ENCODE measurements around the gene PKMYT1. TPM values are rescaled to one million over a fixed set of nuclear protein-coding genes. Genes with fewer than 3 reads are reported as not detected.

PKMYT1 gene
- total RNA-seq, 5 donors from 2014 or later (not counting 1 experiment from before 2014, with no cell fraction given) = 1.3 to 3.1 (median 1.7) TPM

- no peak for DNase-seq
- peaks cover 0 to 1% of the 10 kb centered on the region in 2 donors for H3K27me3 Mint-ChIP-seq
- no peak overlapping the region for H3K27ac ChIP-seq (ENCODE audit: low read length)
- no peak overlapping the region for H3K27ac Mint-ChIP-seq
- H3K4me1 ChIP-seq (ENCODE audit: control insufficient read depth in 1 of 2, extremely low read depth in 1 of 2, insufficient read depth in 2 of 2, low read length in 2 of 2) = peaks cover under 1 to 15% of the 10 kb centered on the region in 2 experiments
- no peaks in the 10 kb centered on the region for H3K9me3 ChIP-seq
- peaks cover 0 to 57% of the 10 kb centered on the region in 2 experiments for H3K27me3 ChIP-seq (replicated peaks in 1 of 2; ENCODE audit: control insufficient read depth in 2 of 2, extremely low read depth in 1 of 2, insufficient read depth in 2 of 2, low read length in 1 of 2)
- no peak overlapping the region for H3K4me3 ChIP-seq (ENCODE audit: control insufficient read depth in 1 of 2, extremely low read depth in 1 of 2, low read length in 1 of 2)
- ChIA-PET POLR2A (no interaction called here), CTCF (no interaction called here)
- no peaks in the 10 kb centered on the region for H3K36me3 ChIP-seq (ENCODE audit: control insufficient read depth in 2 of 2, extremely low read depth in 1 of 2, insufficient read depth in 1 of 2, low read length in 1 of 2)
- H3K9me3 Mint-ChIP-seq = no peaks in the 10 kb centered on the region
- H3K36me3 Mint-ChIP-seq = no peaks in the 10 kb centered on the region
- H3K4me1 Mint-ChIP-seq = peaks cover 10 to 12% (median 12%) of the 10 kb centered on the region in 3 donors
- no peak overlapping the region for H3K4me3 Mint-ChIP-seq
- WGBS (ENCODE audit: insufficient coverage) = 86% methylated on average over 15 of the region's 15 CpGs
- no peak for ATAC-seq (replicated peaks in 1 of 4)
These were observed 5.7 kb upstream of the PKMYT1 start for GRCh38 chr16:2985893-2986355.

DNA sequence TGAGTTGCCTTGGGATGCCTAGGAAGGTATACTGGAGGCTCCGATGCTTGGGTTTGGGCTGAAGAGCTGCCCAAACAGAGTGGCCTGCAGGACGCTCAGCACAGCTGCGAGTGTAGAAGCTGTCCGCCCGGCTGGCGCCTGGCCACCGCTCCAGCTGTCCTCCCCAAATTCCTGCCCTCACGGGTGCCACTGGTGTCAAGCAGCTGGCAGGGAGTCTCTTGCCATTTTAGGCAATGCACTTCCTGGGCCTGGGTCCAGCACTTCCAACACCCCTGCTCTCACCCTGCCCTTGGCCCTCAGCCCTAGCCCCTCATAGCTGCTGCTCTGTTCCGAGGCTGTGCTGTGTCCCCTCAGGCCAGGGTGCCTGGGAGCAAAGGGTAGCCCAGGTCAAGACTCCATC lies 5.2 kb upstream of the PKMYT1 start:
- peaks cover 2 to 19% of the 10 kb centered on the region in 2 experiments for H3K4me1 ChIP-seq (ENCODE audit: control insufficient read depth in 1 of 2, extremely low read depth in 1 of 2, insufficient read depth in 2 of 2, low read length in 2 of 2)
- H3K4me3 ChIP-seq (ENCODE audit: control insufficient read depth in 1 of 2, extremely low read depth in 1 of 2, low read length in 1 of 2) = no peak overlapping the region
- no peaks in the 10 kb centered on the region for H3K9me3 ChIP-seq
- 90% methylated on average over 9 of the region's 9 CpGs for WGBS (ENCODE audit: insufficient coverage)
- peaks cover 0 to 53% of the 10 kb centered on the region in 2 experiments for H3K27me3 ChIP-seq (replicated peaks in 1 of 2; ENCODE audit: control insufficient read depth in 2 of 2, extremely low read depth in 1 of 2, insufficient read depth in 2 of 2, low read length in 1 of 2)
- no peaks in the 10 kb centered on the region for H3K9me3 Mint-ChIP-seq
- H3K27me3 Mint-ChIP-seq = peaks cover 0 to 1% of the 10 kb centered on the region in 2 donors
- no peaks in the 10 kb centered on the region for H3K36me3 Mint-ChIP-seq
- no peak overlapping the region for H3K4me3 Mint-ChIP-seq
- peaks cover 10 to 15% (median 15%) of the 10 kb centered on the region in 3 donors for H3K4me1 Mint-ChIP-seq
- no peak overlapping the region for H3K27ac ChIP-seq (ENCODE audit: low read length)
- ATAC-seq (replicated peaks in 1 of 4) (no peak), DNase-seq (no peak)
- ChIA-PET CTCF (no interaction called here), POLR2A (no interaction called here)
- no peaks in the 10 kb centered on the region for H3K36me3 ChIP-seq (ENCODE audit: control insufficient read depth in 2 of 2, extremely low read depth in 1 of 2, insufficient read depth in 1 of 2, low read length in 1 of 2)
- H3K27ac Mint-ChIP-seq = no peak overlapping the region

DNA sequence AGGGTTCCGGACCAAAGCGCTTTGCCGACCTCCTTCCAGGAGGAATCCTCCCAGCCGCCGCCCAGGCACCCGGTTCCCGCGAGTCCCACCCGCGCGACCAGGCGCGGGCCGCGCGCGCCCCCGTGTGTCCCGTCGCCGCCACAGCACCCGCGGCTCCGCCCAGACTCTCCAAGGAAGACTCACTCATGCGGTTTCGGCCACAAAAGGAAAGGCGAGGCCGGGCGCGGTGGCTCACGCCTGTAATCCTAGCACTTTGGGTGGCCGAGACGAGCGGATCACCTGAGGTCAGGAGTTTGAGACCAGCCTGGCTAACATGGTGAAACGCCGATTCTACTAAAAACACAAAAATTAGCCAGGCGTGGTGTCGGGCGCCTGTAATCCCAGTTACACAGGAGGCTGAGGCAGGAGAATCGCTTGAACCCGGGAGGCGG lies 3.5 kb upstream of the PKMYT1 start:
- Histone ChIP-seq H3K27ac (ENCODE audit: low read length) (no peak overlapping the region), H3K36me3 (ENCODE audit: control insufficient read depth in 2 of 2, extremely low read depth in 1 of 2, insufficient read depth in 1 of 2, low read length in 1 of 2) (no peaks in the 10 kb centered on the region), H3K4me3 (ENCODE audit: control insufficient read depth in 1 of 2, extremely low read depth in 1 of 2, low read length in 1 of 2) (no peak overlapping the region), H3K9me3 (no peaks in the 10 kb centered on the region), H3K4me1 (ENCODE audit: control insufficient read depth in 1 of 2, extremely low read depth in 1 of 2, insufficient read depth in 2 of 2, low read length in 2 of 2) (peaks cover 2 to 27% of the 10 kb centered on the region in 2 experiments), H3K27me3 (replicated peaks in 1 of 2; ENCODE audit: control insufficient read depth in 2 of 2, extremely low read depth in 1 of 2, insufficient read depth in 2 of 2, low read length in 1 of 2) (peaks cover 0 to 48% of the 10 kb centered on the region in 2 experiments)
- H3K9me3 Mint-ChIP-seq = no peaks in the 10 kb centered on the region
- ChIA-PET POLR2A (no interaction called here), CTCF (no interaction called here)
- peak in 26 of 35 experiments; percentile 30 to 75 (median 48) for DNase-seq
- H3K36me3 Mint-ChIP-seq = no peaks in the 10 kb centered on the region
- H3K4me1 Mint-ChIP-seq = peaks cover 10 to 15% (median 15%) of the 10 kb centered on the region in 3 donors
- ATAC-seq (replicated peaks in 1 of 4) = peak; percentile 34 to 57 (median 46)
- no peaks in the 10 kb centered on the region for H3K27me3 Mint-ChIP-seq
- WGBS (ENCODE audit: insufficient coverage) = 1% methylated on average over 36 of the region's 42 CpGs
- peak overlapping the region in 2 of 3 donors; percentile 45 for H3K4me3 Mint-ChIP-seq
- no peak overlapping the region for H3K27ac Mint-ChIP-seq

DNA sequence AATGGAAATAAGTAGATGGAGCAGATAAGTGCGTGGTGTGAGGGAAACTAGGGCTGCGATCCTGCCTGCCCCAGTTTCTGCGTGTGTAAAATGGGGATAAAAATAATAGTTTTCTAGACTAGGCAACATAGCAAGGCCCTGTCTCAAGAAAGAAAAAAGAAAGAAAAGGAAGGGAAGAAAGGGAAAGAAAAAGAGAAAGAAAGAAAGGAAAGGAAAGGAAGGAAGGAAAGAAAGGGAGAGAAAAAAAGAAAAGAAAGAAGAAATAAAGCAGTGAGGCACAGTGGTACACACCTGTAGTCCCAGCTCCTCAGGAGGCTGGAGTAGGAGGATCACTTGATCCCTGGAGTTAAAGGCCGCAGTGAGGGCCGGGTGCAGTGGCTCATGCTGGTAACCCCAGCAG lies 2.2 kb upstream of the PKMYT1 start:
- Histone ChIP-seq H3K27me3 (replicated peaks in 1 of 2; ENCODE audit: control insufficient read depth in 2 of 2, extremely low read depth in 1 of 2, insufficient read depth in 2 of 2, low read length in 1 of 2) (peaks cover 0 to 44% of the 10 kb centered on the region in 2 experiments), H3K4me1 (ENCODE audit: control insufficient read depth in 1 of 2, extremely low read depth in 1 of 2, insufficient read depth in 2 of 2, low read length in 2 of 2) (peaks cover 2 to 27% of the 10 kb centered on the region in 2 experiments), H3K4me3 (ENCODE audit: control insufficient read depth in 1 of 2, extremely low read depth in 1 of 2, low read length in 1 of 2) (no peak overlapping the region), H3K27ac (ENCODE audit: low read length) (no peak overlapping the region), H3K9me3 (no peaks in the 10 kb centered on the region), H3K36me3 (ENCODE audit: control insufficient read depth in 2 of 2, extremely low read depth in 1 of 2, insufficient read depth in 1 of 2, low read length in 1 of 2) (no peaks in the 10 kb centered on the region)
- H3K4me3 Mint-ChIP-seq = peak overlapping the region in 2 of 3 donors; percentile 24 to 74
- no peaks in the 10 kb centered on the region for H3K9me3 Mint-ChIP-seq
- no peaks in the 10 kb centered on the region for H3K36me3 Mint-ChIP-seq
- ChIA-PET POLR2A (no interaction called here), CTCF (interaction anchor here in 1 of 2 donors (0.7 kb wide), 1 partner anchor 148 kb away, joined by 10 read pairs; no protein-coding TSS in a partner anchor)
- H3K4me1 Mint-ChIP-seq = peaks cover 10 to 15% (median 15%) of the 10 kb centered on the region in 3 donors
- DNase-seq (no peak), ATAC-seq (replicated peaks in 1 of 4) (no peak)
- no peaks in the 10 kb centered on the region for H3K27me3 Mint-ChIP-seq
- WGBS (ENCODE audit: insufficient coverage) = 97% methylated on average over 4 of the region's 5 CpGs
- no peak overlapping the region for H3K27ac Mint-ChIP-seq

- WGBS (ENCODE audit: insufficient coverage) = 90% methylated on average over 2 of the region's 4 CpGs
These were observed 1.6 kb upstream of the PKMYT1 start for GRCh38 chr16:2981899-2982250.

GRCh38 chr16:2981177-2981898 lies 1.1 kb upstream of the PKMYT1 start:
- Histone ChIP-seq H3K4me1 (ENCODE audit: control insufficient read depth in 1 of 2, extremely low read depth in 1 of 2, insufficient read depth in 2 of 2, low read length in 2 of 2) (peaks cover 2 to 27% of the 10 kb centered on the region in 2 experiments), H3K36me3 (ENCODE audit: control insufficient read depth in 2 of 2, extremely low read depth in 1 of 2, insufficient read depth in 1 of 2, low read length in 1 of 2) (no peaks in the 10 kb centered on the region), H3K4me3 (ENCODE audit: control insufficient read depth in 1 of 2, extremely low read depth in 1 of 2, low read length in 1 of 2) (peak overlapping the region in 1 of 2 donors; percentile 94), H3K27me3 (replicated peaks in 1 of 2; ENCODE audit: control insufficient read depth in 2 of 2, extremely low read depth in 1 of 2, insufficient read depth in 2 of 2, low read length in 1 of 2) (peaks cover 0 to 37% of the 10 kb centered on the region in 2 experiments), H3K9me3 (no peaks in the 10 kb centered on the region), H3K27ac (ENCODE audit: low read length) (no peak overlapping the region)
- DNase-seq (no peak), ATAC-seq (replicated peaks in 1 of 4) (no peak)
- ChIA-PET POLR2A (interaction anchor here in 1 of 2 donors (0.6 kb wide), 1 partner anchor 46 kb away, joined by 6 read pairs; no protein-coding TSS in a partner anchor), CTCF (no interaction called here)
- H3K27ac Mint-ChIP-seq = peak overlapping the region; percentile 66
- no peaks in the 10 kb centered on the region for H3K36me3 Mint-ChIP-seq
- no peaks in the 10 kb centered on the region for H3K9me3 Mint-ChIP-seq
- H3K4me3 Mint-ChIP-seq = peak overlapping the region; percentile 74 to 77 (median 74)
- no peaks in the 10 kb centered on the region for H3K27me3 Mint-ChIP-seq
- peaks cover 10 to 15% (median 15%) of the 10 kb centered on the region in 3 donors for H3K4me1 Mint-ChIP-seq
- 91% methylated on average over 17 of the region's 33 CpGs for WGBS (ENCODE audit: insufficient coverage)

More at GRCh38 chr16:2981899-2982250, 1.6 kb upstream of the PKMYT1 start:
- ATAC-seq (replicated peaks in 1 of 4) (no peak), DNase-seq (no peak)
- H3K4me1 ChIP-seq (ENCODE audit: control insufficient read depth in 1 of 2, extremely low read depth in 1 of 2, insufficient read depth in 2 of 2, low read length in 2 of 2) = peaks cover 2 to 27% of the 10 kb centered on the region in 2 experiments
- Mint-ChIP-seq H3K27ac (peak overlapping the region in 1 of 2 donors; percentile 50), H3K27me3 (no peaks in the 10 kb centered on the region), H3K36me3 (no peaks in the 10 kb centered on the region), H3K4me3 (peak overlapping the region; percentile 63 to 77 (median 74)), H3K4me1 (peaks cover 10 to 15% (median 15%) of the 10 kb centered on the region in 3 donors), H3K9me3 (no peaks in the 10 kb centered on the region)
- POLR2A ChIA-PET = no interaction called here
- H3K27me3 ChIP-seq (replicated peaks in 1 of 2; ENCODE audit: control insufficient read depth in 2 of 2, extremely low read depth in 1 of 2, insufficient read depth in 2 of 2, low read length in 1 of 2) = peaks cover 0 to 40% of the 10 kb centered on the region in 2 experiments
- no peak overlapping the region for H3K27ac ChIP-seq (ENCODE audit: low read length)
- CTCF ChIA-PET = no interaction called here
- H3K36me3 ChIP-seq (ENCODE audit: control insufficient read depth in 2 of 2, extremely low read depth in 1 of 2, insufficient read depth in 1 of 2, low read length in 1 of 2) = no peaks in the 10 kb centered on the region
- no peaks in the 10 kb centered on the region for H3K9me3 ChIP-seq
- H3K4me3 ChIP-seq (ENCODE audit: control insufficient read depth in 1 of 2, extremely low read depth in 1 of 2, low read length in 1 of 2) = no peak overlapping the region

Data from T-cell (primary cell).